Measurements from ENCODE around the gene CMSS1.

CMSS1 gene

GRCh38 chr3:99903869-99904268, 86.2 kb downstream of the CMSS1 start:
- DNase-seq (ENCODE audit: low read depth in 3 of 3), result no peak

DNA sequence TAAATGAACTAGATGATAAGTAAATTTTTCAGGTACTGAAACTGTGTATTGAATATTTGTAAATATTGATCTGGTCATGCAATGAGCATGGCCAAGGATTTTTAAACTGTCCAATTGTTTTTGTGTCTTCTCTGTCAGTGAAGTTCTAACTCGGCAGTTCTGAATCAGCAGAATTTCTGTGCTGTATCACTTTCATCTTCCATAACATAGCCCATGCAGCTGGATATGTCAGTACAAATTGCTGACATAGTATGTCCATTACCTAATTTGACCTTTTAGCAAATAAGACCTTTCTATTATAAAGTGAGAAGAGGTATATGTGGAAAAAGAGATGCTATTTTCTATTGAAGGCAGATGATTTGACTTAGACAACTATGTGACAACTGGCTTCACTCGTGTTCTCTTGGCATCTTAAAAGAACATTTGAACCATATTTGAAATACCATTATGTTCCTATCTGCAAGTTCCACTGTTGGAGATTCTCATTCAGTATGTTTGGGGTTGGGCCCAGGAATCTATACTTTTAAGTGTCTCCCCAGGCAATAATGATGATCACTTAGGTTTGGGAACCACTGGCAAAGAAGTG, 90.4 kb downstream of the CMSS1 start:
- no peak for DNase-seq (ENCODE audit: low read depth in 3 of 3)

DNA sequence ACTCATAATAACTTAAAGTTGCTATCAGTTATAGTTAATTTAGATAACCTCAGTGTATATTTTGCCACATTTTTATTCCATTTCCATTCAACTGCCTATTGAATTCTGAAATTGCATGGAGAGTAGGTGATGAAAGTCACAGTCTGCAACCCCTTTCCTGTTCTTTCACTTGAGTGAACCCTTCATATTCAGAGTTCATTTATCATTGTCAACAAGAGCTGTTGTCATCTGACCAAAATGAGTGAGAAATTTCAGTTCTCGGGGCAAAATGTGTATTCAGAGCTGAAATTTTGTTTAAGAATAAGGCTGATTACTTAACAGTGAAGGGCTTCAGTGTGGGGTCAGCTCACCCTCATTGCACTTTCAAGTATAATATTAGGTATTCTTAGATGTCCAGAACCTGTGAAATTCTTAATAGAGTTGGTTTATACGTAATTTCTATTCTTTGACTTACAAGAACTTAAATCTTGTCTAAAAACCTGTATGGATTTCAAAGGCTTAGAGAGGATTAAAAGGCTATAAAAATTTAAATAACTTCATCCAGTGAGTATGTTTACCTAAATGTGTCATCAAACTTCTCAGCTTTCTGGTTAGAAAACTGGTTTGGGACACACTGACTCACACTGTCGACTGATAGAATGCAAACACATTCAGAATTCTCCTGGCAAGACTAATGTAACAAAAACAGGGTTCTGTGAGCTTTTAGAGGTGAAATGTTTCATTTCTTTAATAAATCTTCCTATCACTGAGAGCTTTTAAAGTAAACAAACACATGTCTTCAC, 92.2 kb downstream of the CMSS1 start:
- DNase-seq (ENCODE audit: low read depth in 3 of 3), result no peak

GRCh38 chr3:99910752-99911290, 93.2 kb downstream of the CMSS1 start:
- no peak for DNase-seq (ENCODE audit: low read depth in 3 of 3)

DNA sequence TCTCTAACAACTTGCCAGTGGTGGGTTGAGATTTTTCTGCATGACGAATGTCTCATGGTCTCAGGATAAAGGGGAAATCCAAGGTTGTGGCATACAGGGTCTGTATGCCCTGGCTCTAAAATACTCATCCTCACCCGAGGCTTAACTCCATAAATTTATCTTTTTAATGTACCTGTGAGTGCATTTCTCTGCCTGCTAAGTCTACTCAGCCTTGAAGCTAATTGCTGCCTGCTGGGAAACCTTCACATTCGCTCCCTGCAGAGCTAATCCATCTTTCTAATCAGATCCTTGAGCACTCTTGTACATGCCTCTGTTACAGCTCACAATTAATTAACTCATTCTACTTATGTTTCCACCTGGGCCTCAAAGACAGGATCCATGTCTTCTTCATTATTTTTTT, 93.8 kb downstream of the CMSS1 start:
- DNase-seq (ENCODE audit: low read depth in 3 of 3), result no peak

GRCh38 chr3:99915906-99916432, 98.3 kb downstream of the CMSS1 start:
- no peak for DNase-seq (ENCODE audit: low read depth in 3 of 3)

DNA sequence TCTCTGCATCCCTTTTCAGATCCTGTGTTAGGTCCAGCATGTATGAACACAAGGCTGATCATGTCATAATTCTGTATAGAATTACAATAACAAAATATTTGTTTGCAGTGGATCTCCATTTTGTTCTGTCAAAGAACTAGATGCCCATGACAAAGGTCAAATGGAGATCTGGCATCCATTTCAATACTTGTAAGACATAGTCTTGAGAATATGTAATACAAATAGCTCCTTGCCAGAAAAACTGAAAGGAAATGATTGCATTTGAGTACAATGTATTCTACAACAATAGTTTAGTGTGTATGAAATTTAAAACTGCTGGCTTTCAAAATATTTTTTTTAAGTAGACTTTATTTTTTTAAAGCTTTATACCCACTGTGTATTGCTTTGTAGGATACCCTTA, 101.1 kb downstream of the CMSS1 start:
- no peak for DNase-seq (ENCODE audit: low read depth in 3 of 3)

- DNase-seq (ENCODE audit: low read depth in 3 of 3), result no peak
These were observed 102.0 kb downstream of the CMSS1 start for GRCh38 chr3:99919694-99920093.

GRCh38 chr3:99920481-99921376, 103.1 kb downstream of the CMSS1 start:
- no peak for DNase-seq (ENCODE audit: low read depth in 3 of 3)

- no peak for DNase-seq (ENCODE audit: low read depth in 3 of 3)
These were observed 103.7 kb downstream of the CMSS1 start for GRCh38 chr3:99921377-99921695.

GRCh38 chr3:99921986-99922385, 104.3 kb downstream of the CMSS1 start:
- DNase-seq (ENCODE audit: low read depth in 3 of 3), result no peak

DNA sequence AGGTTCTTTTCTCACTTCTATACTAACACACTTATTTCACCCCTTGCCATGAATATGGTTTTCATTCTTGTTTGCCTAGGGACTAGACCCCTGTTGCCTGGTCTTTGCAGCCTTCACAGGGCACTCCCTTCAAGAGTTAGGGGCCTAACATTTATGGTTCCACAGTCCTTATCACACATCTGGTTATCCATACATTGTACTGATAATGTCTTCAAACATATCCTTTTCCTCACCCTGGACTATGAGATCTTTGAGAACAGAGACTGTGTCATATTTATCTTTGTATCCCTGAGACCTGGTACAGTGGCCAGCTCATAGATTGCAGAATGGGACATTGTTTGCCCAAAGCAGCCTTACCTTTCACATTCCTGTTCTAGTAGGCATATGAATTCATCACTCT, 106.2 kb downstream of the CMSS1 start:
- DNase-seq (ENCODE audit: low read depth in 3 of 3), result no peak

DNA sequence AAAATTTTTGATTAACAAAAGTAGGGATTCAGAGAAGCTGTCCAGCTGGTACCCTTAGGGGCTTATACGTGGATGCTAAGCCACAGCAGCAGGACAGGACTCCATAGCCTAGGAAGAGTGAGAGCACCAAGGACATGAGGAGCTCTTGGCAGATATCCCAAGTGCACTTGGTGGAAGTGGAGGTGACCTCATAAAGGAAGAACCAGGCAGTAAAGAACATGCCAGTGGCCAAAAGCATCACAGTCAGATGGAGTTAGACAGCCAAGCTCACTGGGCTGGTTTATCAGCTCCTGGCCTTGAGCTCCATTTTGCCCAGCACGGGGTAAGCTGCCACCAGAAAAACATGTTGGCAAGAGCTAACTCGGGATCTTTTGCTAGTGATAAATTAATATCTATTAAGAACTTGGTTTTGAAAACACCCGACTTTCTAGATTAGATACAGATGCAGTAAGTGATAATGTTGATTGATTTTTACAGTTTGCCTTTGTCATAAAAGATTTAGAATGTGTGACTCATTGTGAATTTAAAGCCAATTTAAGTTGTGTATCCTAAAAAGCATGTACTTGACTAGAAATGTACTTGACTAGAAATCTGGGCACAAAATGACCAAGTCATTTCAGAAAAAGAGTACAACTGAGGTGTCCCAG, 108.0 kb downstream of the CMSS1 start:
- DNase-seq (ENCODE audit: low read depth in 3 of 3), result no peak

- DNase-seq (ENCODE audit: low read depth in 3 of 3), result no peak
These were observed 110.2 kb downstream of the CMSS1 start for GRCh38 chr3:99927671-99928457.

DNA sequence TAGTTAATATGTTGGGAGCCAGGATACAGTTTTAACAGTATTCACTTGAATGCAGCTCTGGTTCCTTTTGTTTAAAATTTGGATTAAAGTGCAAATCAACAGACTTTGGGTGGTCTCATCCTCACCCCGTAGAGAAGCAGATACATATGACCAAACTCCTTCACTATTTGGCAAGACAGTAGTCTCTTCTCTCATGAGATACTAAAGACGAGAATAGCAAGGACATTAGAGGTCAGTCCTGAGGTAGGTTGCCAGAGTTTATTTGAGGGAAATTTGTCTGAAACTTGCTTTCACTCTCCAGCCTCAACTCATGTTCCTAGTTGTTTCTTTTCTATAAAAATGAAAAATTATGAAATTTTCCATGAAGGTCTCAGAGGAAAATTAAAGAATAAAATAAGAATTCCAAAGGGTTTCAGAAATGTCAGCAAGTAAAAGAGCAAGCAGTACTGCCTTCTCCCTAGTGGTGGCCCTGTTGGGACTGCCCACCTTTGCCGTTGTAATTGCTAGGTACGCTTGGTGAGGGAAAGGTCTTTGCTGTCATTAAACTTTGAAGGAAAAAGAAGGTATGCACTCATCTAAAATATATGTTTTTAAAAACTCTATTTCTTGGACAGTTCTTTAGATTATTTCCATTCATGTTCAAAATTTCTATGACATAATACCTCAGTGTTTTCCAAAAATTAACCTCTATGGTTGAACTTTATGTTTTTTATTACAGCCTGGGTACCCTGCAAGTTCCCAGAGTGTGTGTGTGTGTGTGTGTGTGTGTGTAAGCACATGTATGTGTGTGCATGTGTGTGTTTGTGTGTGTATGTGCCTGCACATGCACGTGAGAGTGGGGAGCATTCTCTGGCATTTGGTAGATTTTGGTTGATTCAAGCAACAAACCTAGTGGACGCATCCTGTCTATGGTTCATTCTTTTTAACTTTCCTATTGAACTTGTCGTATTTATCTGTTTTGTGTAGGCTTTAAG, 111.4 kb downstream of the CMSS1 start:
- no peak for DNase-seq (ENCODE audit: low read depth in 3 of 3)

GRCh38 chr3:99929745-99930139, 112.1 kb downstream of the CMSS1 start:
- no peak for DNase-seq (ENCODE audit: low read depth in 3 of 3)

- DNase-seq (ENCODE audit: low read depth in 3 of 3), result no peak
These were observed 113.4 kb downstream of the CMSS1 start for GRCh38 chr3:99931059-99931458.

DNA sequence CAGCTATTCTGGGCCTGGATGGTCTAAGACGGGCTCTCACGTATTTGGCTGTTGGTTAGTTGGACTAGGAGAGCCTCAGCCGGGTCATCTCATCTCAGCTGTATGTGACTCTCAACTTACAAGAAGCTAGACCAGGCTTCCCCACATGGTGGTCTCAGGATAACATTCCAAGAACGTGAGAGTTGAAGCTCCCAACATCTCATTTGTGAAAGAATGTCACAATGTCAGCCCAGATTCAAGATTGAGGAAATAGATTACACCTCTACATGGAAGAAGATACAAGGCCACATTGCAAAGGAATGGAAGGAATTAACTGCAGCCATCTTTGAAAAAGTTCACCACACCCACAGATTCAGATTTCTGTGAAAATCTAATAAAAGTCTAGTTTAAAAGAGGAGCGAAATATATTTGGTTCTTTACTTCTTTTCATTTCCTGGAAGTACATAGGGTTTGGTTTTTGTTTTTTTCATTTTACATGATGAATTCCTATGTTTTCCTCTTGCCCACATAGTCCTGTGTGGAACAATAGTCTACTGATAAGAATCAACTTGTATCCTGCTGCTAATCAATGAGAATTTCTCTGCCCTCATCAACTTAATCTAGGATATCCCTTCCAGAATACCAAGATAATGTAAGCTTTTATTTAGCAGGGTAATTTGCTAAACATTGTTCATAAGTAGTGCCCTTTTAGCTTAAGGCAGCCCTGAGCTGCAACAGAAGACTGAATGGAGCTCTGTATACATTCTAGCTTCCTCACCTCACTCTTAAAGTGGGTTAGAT, 116.5 kb downstream of the CMSS1 start:
- no peak for DNase-seq (ENCODE audit: low read depth in 3 of 3)

Measured in stimulated activated CD4-positive, alpha-beta T cell treated with anti-CD3 and anti-CD28 coated beads, TNF-alpha, amount 100 ng/mL, for 4 hours (primary cell).